Activated CD4-positive, alpha-beta T cell treated with anti-CD3 and anti-CD28 coated beads for 4 hours (primary cell): ENCODE results near the gene CCL25.
"Not testable (repeated sequence)": the region's sequence is repeated elsewhere in the genome, so short reads cannot be mapped to it uniquely, and the experiment has no call there.

Source experiments
- DNase-seq, 2 donors: peaks; one replicate each; pipeline ENCODE4 v3.0.0-alpha.2; 2020

The CCL25 gene

GRCh38 chr19:8052464-8052859 is at the start of gene CCL25:
TSS of gene CCL25 (plus strand) at chr19:8052760. CDS start at chr19:8053050, 290 bp downstream.
- DNase-seq: no peak

- DNase-seq: no peak
Measured at GRCh38 chr19:8004001-8004400, 48.6 kb upstream of the CCL25 start.

DNA sequence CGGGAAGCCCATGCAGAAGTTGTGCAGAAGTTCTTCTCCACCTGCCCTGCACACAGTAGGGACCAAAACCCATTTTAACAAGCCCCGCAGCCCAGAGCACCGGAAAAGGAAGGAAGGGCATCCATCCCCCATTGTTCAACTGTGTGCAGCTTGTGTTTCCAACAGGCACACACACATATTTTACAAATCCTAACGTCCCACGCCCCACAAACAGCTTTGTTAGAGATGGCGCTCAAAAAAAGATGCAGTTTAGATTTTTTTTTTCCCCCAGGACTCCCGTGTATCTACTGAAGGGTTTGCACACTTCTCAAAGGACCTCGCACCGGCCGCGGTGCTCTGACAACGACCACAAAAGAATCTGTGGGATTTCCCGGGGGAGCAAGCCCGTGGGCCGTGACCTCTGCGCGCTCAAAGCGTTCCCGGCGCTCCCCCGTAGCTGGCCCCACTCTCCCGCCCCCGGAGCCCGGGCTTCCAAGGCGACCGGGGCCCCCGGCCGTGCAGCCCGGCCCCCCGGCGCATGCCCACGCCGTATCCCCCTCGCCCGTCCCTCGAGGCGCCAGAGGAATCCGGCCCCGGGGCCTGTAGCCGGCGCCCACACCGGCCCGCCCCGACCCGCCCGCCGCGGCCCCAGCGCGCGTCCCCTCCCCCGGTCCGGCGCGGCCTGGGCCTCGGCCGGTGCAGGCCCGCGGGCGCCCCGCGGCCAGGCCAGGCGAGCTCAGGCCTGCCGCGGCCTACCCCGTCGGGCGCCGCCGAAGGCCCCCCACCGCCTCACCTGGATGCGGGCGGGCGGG is 47.6 kb upstream of the CCL25 start:
- peak; percentile 12 for DNase-seq

DNA sequence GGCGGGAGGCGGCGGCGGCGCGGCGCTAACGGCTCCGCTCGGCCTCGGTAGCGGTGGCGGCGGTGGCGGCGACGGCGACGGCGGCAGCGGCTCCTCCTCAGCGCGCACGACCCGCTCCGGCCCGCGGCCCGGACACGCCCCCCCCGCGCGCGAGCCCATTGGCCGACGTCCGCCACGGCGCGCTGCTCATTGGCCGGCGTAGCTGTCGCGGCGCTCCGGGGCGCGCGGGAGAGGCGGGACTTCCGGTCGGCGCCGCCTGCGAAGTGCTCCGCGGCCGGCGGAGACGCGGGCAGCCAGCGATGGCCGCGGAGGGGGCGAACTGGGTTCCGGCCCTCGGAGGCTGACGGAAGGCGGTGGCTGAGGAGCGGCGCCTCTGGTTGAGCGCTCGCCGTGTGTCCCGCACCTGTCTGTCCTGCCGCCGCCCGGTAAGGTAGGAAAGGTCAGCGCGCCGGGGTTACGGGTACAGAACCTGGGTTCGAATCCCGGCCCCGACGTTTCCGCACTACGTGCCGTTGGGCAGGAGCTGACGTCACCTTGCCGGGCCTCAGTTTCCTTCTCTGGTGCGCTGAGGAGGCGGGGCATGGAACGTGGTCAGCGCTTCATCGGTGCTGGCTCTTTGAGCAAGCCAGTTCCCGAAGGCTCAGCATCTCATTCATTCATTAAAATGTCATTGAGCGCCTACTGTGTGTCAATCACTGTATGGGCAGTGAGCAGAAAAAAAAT is 46.9 kb upstream of the CCL25 start, which contains the start of gene ELAVL1:
Gene ELAVL1 (minus strand): TSS at position 108 of the 723 bp plus-strand sequence. CDS start 13,826 bp downstream, outside the sequence.
- DNase-seq: peak; percentile 85 to 86

DNA sequence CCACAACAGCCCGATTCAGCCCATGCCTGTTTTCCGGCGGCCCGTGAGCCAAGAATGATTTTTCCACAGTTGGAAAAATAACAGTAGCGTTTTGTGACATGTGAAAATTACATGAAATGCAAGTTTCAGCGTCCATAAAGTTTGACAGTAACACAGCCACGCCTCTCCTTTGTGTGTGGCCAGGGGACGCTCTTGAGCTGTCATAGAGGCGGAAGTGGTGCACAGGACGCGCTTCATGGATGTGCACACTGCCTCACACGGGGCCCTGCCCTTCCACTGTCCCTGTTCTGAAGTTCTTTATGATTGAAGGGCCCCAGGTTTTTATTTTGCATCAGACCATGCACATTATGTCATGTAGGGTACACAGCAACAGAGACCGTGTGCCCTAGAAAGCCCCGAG is 34.8 kb upstream of the CCL25 start:
- DNase-seq: peak; percentile 10 to 26

DNA sequence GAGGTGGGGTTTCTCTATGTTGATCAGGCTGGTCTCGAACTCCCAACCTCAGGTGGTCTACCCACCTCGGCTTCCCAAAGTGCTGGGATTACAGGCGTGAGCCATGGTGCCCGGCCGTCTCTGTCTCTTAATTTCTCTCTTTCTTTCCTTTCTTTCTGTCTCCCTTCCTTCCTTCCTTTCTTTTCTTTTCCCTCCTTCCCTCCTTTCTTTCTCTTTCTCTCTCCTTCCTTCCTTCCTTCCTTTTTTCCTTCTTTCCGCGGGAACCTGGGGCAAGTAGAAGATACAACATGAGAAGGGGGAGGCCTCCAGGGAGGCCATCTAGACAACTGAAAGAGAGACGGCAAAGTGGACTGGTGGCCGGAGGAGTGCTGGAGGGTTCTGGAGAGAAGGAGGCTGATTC is 31.9 kb upstream of the CCL25 start:
- DNase-seq: no peak

DNA sequence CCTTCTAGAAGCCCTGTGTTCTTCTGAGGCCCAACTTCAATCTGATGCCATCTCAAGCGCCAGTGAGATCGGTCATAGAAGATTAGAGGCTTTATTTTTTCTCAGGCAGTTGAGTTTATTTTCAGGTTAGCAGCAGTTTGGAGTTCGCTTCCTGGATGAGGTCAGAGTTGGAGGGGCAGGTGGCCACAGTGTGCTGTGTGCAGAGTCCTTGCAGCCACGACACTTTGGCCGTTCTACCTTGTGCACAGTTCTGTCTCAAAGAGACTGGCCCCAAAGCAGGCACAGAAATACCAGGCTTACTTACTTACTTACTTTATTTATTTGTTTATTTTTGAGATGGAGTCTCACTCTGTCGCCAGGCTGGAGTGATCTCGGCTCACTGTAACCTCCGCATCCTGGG is 31.2 kb upstream of the CCL25 start:
- DNase-seq: no peak

DNA sequence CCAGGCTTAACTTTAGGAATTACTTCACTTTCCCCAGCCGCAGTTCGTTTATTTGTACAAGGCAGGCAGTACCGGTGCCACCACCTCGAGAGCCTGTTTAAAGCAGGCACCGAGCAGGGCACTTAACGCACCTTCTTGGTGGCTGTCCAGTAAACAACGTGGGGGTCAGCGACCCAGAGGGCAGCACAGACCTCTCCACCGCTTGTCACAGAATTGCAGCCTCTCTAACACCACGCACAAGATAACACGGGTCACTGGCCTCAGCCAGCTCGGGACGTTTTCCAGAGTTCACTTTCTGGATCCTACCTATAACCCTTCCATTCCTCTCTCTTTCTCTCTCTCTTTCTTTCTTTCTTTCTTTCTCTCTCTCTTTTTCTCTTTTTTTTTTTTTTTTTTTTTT is 30.3 kb upstream of the CCL25 start:
- DNase-seq: no peak

- DNase-seq: no peak
Measured at GRCh38 chr19:8023371-8023770, 29.2 kb upstream of the CCL25 start.

DNA sequence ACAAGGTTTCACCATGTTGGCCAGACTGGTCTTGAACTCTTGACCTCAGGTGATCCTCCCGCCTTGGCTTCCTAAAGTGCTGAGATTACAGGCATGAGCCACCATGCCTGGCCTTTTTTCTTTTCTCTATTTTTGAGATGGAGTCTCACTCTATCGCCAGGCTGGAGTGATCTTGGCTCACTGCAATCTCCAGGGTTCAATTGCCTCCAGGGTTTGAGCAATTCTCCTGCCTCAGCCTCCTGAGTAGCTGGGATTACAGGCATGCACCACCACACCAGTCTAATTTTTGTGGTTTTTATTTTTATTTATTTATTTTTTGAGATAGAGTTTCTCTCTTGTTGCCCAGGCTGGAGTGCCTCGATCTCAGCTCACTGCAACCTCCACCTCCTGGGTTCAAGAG is 28.3 kb upstream of the CCL25 start:
- DNase-seq: not testable (repeated sequence)

GRCh38 chr19:8025316-8025715 is 27.2 kb upstream of the CCL25 start:
- DNase-seq: no peak

DNA sequence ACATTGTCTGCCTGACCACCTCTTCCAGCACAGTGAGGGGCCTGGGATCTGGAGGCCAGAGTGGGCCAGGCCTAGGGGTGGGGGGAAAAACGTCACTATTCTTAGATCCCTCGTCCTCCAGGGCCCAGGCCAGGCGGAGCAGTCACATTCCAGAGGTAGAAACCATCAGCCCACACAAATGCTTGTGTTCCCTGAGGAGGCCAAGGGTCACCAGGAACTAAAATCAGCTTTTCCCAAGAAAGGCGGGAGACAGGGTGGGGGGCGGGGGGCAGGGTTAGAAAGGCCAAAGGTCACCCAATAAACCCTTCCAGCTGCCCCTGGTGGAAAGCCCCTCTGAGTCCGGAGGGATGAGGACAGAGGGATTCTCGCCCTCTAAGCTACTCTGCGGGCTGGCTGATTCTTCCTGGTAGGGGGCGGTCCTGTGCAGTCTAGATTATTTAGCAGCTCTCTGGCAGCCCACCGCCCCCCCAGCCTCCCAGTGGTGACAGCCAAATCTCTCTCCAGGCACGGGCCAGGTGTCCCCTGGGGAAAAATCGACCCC is 23.5 kb upstream of the CCL25 start:
- DNase-seq: no peak

DNA sequence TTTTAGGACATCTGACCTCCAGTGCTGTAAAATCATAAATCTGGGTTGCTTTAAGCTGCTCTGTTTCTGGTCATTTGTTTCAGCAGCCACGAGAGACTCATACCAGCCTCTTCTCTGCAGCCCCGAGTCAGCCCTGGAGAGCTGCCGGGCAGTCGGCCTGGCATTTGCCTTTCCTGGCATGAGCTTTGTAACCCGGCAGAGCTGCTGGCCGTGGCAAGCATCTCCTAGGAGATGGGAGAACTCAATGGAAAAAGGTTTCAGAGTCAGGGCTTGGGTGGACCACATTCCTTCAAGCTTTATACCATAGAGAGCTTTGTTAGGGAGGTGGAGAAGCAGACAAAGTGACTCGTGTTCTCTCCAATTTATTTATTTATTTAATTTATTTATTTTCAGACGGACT is 21.6 kb upstream of the CCL25 start:
- DNase-seq: no peak

DNA sequence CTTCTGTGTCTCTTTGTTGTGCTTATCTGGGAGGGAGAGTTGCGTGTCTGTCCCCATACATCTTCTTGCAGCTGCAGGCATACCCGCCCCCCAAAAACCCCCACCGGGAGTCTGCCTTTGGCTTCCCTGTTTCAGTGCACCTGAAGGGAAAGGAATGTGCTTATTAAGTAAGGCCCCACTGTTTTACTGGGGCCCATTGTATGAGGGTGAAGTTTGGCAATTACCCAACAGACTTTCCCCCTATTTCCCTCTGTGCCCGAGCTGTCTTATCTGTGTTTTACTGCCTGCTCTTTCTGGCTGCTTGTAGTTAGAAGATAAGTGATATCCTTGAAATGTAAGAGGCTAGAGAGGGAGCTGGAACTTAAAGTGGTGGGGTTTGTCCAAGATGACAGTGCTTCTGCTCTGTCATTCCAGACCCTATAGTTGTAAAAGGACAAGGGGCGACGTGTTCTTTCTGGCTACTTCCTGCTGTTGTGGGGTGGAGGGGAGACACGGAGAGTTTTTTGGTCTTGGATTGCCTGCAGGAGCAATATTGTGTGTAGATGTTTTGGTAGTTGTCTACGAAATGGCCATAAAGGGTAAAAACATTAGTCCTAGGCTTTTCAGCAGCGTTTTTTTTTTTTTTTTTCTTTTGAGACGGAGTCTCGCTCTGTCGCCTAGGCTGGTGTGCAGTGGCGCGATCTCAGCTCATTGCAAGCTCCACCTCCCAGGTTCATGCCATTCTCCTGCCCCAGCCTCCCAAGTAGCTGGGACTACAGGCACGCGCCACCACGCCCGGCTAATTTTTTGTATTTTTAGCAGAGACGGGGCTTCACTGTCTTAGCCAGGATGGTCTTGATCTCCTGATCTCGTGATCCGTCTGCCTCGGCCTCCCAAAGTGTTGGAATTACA is 19.0 kb upstream of the CCL25 start:
- DNase-seq: not testable (repeated sequence)

GRCh38 chr19:8034178-8034525 is 18.4 kb upstream of the CCL25 start:
- DNase-seq: no peak

- DNase-seq: no peak
Measured at GRCh38 chr19:8036434-8037099, 16.0 kb upstream of the CCL25 start.

DNA sequence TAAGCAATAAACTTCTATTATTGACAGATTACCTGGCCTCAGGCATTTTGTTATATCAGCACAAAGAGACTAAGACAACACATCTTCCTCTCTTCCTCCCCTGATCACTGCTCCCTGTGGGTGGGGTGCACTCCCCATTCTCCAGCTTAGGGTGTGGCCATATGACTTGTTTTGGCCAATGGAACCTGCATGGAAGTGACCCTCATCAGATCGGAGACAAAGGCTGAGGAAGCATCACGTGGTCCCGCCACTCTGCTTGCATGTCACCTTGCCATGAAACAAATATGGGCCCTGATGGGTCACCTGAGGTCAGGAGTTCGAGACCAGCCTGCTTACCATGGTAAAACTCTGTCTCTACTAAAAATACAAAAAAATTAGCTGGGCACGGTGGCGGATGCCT is 13.7 kb upstream of the CCL25 start:
- DNase-seq: no peak

GRCh38 chr19:8039231-8039630 is 13.3 kb upstream of the CCL25 start:
- no peak for DNase-seq

GRCh38 chr19:8041531-8041931 is 11.0 kb upstream of the CCL25 start:
- no peak for DNase-seq

GRCh38 chr19:8042900-8043299 is 9.7 kb upstream of the CCL25 start:
- no peak for DNase-seq

GRCh38 chr19:8044018-8044417 is 8.5 kb upstream of the CCL25 start:
- no peak for DNase-seq

DNA sequence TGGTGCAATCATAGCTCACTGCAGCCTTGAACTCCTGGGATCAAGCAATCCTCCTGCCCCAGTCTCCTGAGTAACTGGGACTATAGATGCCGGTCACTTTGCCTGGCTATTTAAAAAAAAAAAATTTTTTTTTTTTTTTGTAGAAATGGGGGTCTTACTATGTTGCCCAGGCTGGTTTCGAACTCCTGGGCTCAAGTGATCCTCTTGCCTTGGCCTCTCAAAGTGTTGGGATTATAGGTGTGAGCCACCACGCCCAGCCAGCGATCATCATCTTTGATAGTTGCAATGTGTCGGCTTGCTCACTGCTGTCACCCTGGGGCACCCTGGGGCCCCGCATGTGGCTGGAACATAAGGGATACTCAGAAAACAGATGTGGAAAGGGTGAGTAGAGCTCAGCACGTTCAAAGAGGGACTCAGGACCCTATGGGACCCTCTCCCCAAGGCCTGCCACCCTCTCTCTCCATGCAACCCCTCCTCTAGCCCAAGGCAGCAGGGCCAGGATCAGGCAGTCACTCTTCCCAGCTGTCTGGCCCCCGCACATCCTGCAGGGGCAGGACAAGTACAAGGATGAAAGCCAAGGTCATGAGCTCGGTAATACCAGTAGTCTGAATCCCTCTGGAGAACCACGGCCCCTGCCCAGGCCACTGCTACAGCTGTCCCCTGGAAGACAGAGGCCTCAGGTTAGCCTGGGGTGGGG is 6.5 kb upstream of the CCL25 start:
- DNase-seq: no peak
